Measurements from ENCODE around the gene MMP15. TPM values are rescaled to one million over a fixed set of nuclear protein-coding genes. Genes with fewer than 3 reads are reported as not detected.

The MMP15 gene
- total and polyA plus RNA-seq, 2 of the 4 experiments (the other 2 are of a cell fraction) = 0.18 to 0.56 TPM

GRCh38 chr16:58001781-58002415 lies 23.7 kb upstream of the MMP15 start (continued):
- no peak for TF ChIP-seq CHD1 (IDR thresholded peaks at IDR 0.05; ENCODE audit: low read depth, low read length)
- no peak for TF ChIP-seq CEBPB (IDR thresholded peaks at IDR 0.05; ENCODE audit: low read depth, low read length)

GRCh38 chr16:58002416-58002800 lies 23.1 kb upstream of the MMP15 start:
- H4K5ac ChIP-seq (ENCODE audit: low read depth, low read length) = no peak overlapping the region
- no peak overlapping the region for H3K18ac ChIP-seq (ENCODE audit: low read depth, low read length)
- peaks cover 10% of the 10 kb centered on the region; the same call in 1 of the 2 replicates for H4K20me1 ChIP-seq (ENCODE audit: insufficient read depth, low read length)
- ATAC-seq (ENCODE audit: low read depth) (no peak), DNase-seq (no peak)
- H3K14ac ChIP-seq (replicated peaks; ENCODE audit: low read depth, low read length) = no peak overlapping the region
- H2BK120ac ChIP-seq (ENCODE audit: low read depth, low read length) = no peak overlapping the region
- peaks cover 16% of the 10 kb centered on the region for H3K36me3 ChIP-seq (ENCODE audit: control insufficient read depth, insufficient read depth, low read length)
- peaks cover 18 to 47% of the 10 kb centered on the region in 2 experiments for H3K79me1 ChIP-seq (ENCODE audit: low read depth in 1 of 2, low read length in 2 of 2)
- H2AFZ ChIP-seq (replicated peaks; ENCODE audit: low read length, poor library complexity) = no peak overlapping the region
- H2BK15ac ChIP-seq (ENCODE audit: low read depth, low read length) = no peak overlapping the region
- no peak overlapping the region for H4K8ac ChIP-seq (ENCODE audit: low read depth in 2 of 2, low read length in 2 of 2)
- H3K4me1 ChIP-seq (ENCODE audit: control insufficient read depth, insufficient read depth, low read length) = peaks cover 12% of the 10 kb centered on the region
- intact Hi-C loops (cut with micrococcal nuclease) (loop anchor here (5.0 to 10.0 kb wide), 3 partner anchors 358 to 425 kb away; no protein-coding TSS in a partner anchor), dilution Hi-C loops (cut with HindIII; ENCODE audit: low sequenced_read_pairs, unreplicated experiment) (no loop called here), in situ Hi-C loops (cut with MboI; ENCODE audit: low sequenced_read_pairs) (loop anchor here (5.0 to 10.0 kb wide), 3 partner anchors 105 to 438 kb away; no protein-coding TSS in a partner anchor)
- WGBS, 2 experiments (ENCODE audit: extremely low coverage in 2 of 2, insufficient read length in 1 of 2) = 70% methylated on average over 7 of the region's 9 CpGs; no CpG with 5 or more reads in 1 of the 2 experiments
- no peak overlapping the region for H3K56ac ChIP-seq (ENCODE audit: extremely low read depth, insufficient read depth, low read length)
- no peak overlapping the region for H3K4me2 ChIP-seq (ENCODE audit: low read depth, low read length)
- H2BK5ac ChIP-seq (ENCODE audit: low read depth, low read length, poor library complexity, severe bottlenecking) = no peak overlapping the region
- no peak overlapping the region for H3K4ac ChIP-seq (ENCODE audit: low read depth, low read length)
- no peak overlapping the region for H3K23ac ChIP-seq (ENCODE audit: low read depth, low read length)
- TF ChIP-seq MAFK (IDR thresholded peaks at IDR 0.05; ENCODE audit: low read depth, low read length) = no peak
- no peak overlapping the region for H4K91ac ChIP-seq (ENCODE audit: insufficient read depth, low read depth, low read length)
- no peaks in the 10 kb centered on the region for H3K27me3 ChIP-seq (ENCODE audit: control insufficient read depth, insufficient read depth, low read length)
- H3K9me3 ChIP-seq (ENCODE audit: control insufficient read depth, insufficient read depth, low read length) = no peaks in the 10 kb centered on the region
- ChIA-PET CTCF (no interaction called here), POLR2A (ENCODE audit: unreplicated experiment) (no interaction called here)
- H3K9ac ChIP-seq (ENCODE audit: low read depth, low read length) = no peak overlapping the region
- H2BK20ac ChIP-seq (ENCODE audit: low read depth, low read length) = no peak overlapping the region
- no peak overlapping the region for H2AK9ac ChIP-seq (replicated peaks; ENCODE audit: low read depth, low read length, poor library complexity)
- no peak overlapping the region for H3K4me3 ChIP-seq (ENCODE audit: insufficient read depth, low read depth, low read length)
- H3K9me1 ChIP-seq (ENCODE audit: insufficient read depth, low read length) = peaks cover 11% of the 10 kb centered on the region; the same call in 1 of the 2 replicates
- H2AK5ac ChIP-seq (ENCODE audit: low read depth, low read length) = no peak overlapping the region
- no TSS peak for BruUV-seq (replicated peaks)
- no peak overlapping the region for H3K27ac ChIP-seq (ENCODE audit: insufficient read depth, low read length)

All from IMR-90 (cell line).